Uterus (tissue), 4 donors: Measurements from ENCODE around the gene ATP6V1D. TPM values are rescaled to one million over a fixed set of nuclear protein-coding genes. Genes with fewer than 3 reads are reported as not detected.
"Not testable (repeated sequence)": the region's sequence is repeated elsewhere in the genome, so short reads cannot be mapped to it uniquely, and the experiment has no call there.

Source experiments
- DNase-seq, 2 donors: peaks; one replicate each; pipeline ENCODE4 v3.0.0-alpha.2; 2019 to 2020
- H3K27ac ChIP-seq, 2 donors: fragments of 200-600 bp; sonication (generic); 1 replicate in 1 of 2; 2 replicates in 1 of 2; pipeline ENCODE4 v1.5.1; 2016 to 2018
- H3K27me3 ChIP-seq, 2 donors: fragments of 200-600 bp; sonication (generic); one replicate each; pipeline ENCODE4 v1.5.1; 2018 to 2019; ENCODE audit warnings: control low read depth in 1 of 2
- H3K36me3 ChIP-seq, 2 donors: fragments of 200-600 bp; sonication (generic); one replicate each; pipeline ENCODE4 v1.5.1; 2019; ENCODE audit warnings: control low read depth in 1 of 2
- H3K4me1 ChIP-seq, 2 donors: fragments of 200-600 bp; sonication (generic); one replicate each; pipeline ENCODE4 v1.5.1; 2018 to 2019; ENCODE audit warnings: control low read depth in 1 of 2
- H3K4me3 ChIP-seq, 2 donors: fragments of 200-600 bp; sonication (generic); 1 replicate in 1 of 2; 2 replicates in 1 of 2; pipeline ENCODE4 v1.5.1; 2018 to 2019; ENCODE audit warnings: mild to moderate bottlenecking in 1 of 2
- H3K9me3 ChIP-seq, 2 donors: fragments of 200-600 bp; sonication (generic); one replicate each; pipeline ENCODE4 v1.5.1; 2019; ENCODE audit warnings: control low read depth in 1 of 2
- POLR2A ChIP-seq, 2 donors: fragments of 450-650 bp; IDR thresholded peaks; one replicate each; pipeline ENCODE4 v1.6.1; 2016; ENCODE audit warnings: antibody characterized with exemption in 2 of 2, mild to moderate bottlenecking in 1 of 2, moderate library complexity in 1 of 2
- intact Hi-C: fragments of 100-400 bp; cut with DNase I; formaldehyde crosslinking; loops from one replicate; pipeline ENCODE4 v1.15.1; 2023; ENCODE audit warnings: low total_unique reads
- total RNA-seq, 4 donors: library from RNA; depleted of rRNA in 3 of 4; stranded (reverse); fragments of >200 nt in 3 of 4; gene quantifications; one replicate each; pipeline versions ENCODE4 v1.1.0 to v1.2.4, GENCODE V29; 2014 to 2023
- TF ChIP-seq, protein P1 (sequence below), 4 experiments: fragments of 200-600 bp in 2 of 4; fragments of 450-650 bp in 2 of 4; sonication (generic) in 2 of 4; IDR thresholded peaks; one replicate each; pipeline ENCODE4 v1.5.1; 2016 to 2019; ENCODE audit warnings: antibody characterized with exemption in 4 of 4, mild to moderate bottlenecking in 2 of 4, moderate library complexity in 1 of 4
- donor health status: DM: yes; HTN: yes; CAD: no.

Gene ATP6V1D
- total RNA-seq = 10 to 100 TPM; 28.5 to 60.8 (median 35.5) TPM

DNA sequence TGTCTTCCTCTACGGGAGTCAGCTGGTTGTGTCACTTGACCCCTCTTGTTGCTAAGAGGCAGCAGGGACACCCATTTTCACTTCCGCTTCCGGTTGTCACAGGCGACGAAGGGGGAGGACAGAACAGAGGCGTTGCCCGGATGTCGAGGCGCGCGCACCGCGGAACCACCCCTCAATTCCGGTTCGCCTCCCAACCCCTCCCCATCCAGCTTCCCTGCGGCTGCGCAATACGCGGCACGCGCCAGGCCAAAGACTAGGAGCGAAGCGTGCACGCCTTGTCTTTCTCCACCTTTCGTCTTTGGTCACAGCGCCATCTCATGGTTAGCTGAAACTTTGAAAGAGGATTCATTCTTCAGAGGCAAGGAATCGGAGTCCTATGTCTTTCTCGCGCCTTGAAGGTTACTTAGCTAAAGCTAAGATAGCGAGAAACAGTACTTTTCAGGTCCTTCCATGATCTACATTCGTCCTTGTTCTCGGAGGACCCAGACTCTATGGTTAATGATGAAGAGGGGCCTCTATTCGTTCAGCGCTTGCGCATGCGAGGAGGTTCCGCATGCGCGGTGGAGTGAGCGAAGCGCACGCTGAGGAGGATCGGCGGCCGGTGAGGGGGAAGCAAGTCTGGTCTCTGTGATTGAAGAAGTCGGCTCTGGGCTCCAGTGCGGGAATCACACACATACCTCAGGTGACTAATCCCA is at the start of gene ATP6V1D, which contains the start of gene EIF2S1:
ATP6V1D (minus strand) TSS at position 30 of the 695 bp plus-strand sequence. CDS start 106 bp downstream, outside the sequence.
EIF2S1 (plus strand) TSS at position 554 of the 695 bp plus-strand sequence. CDS start 4,440 bp downstream, outside the sequence.
- intact Hi-C loops = no loop called here
- no peaks in the 10 kb centered on the region for H3K9me3 ChIP-seq
- H3K4me1 ChIP-seq = peaks cover 5 to 6% of the 10 kb centered on the region in 2 donors
- H3K27me3 ChIP-seq = no peaks in the 10 kb centered on the region
- peak in 1 of 2 donors; percentile 58 for TF ChIP-seq POLR2A (IDR thresholded peaks at IDR 0.05)
- TF ChIP-seq, protein P1, sequence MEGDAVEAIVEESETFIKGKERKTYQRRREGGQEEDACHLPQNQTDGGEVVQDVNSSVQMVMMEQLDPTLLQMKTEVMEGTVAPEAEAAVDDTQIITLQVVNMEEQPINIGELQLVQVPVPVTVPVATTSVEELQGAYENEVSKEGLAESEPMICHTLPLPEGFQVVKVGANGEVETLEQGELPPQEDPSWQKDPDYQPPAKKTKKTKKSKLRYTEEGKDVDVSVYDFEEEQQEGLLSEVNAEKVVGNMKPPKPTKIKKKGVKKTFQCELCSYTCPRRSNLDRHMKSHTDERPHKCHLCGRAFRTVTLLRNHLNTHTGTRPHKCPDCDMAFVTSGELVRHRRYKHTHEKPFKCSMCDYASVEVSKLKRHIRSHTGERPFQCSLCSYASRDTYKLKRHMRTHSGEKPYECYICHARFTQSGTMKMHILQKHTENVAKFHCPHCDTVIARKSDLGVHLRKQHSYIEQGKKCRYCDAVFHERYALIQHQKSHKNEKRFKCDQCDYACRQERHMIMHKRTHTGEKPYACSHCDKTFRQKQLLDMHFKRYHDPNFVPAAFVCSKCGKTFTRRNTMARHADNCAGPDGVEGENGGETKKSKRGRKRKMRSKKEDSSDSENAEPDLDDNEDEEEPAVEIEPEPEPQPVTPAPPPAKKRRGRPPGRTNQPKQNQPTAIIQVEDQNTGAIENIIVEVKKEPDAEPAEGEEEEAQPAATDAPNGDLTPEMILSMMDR (IDR thresholded peaks at IDR 0.05) = peak; percentile 97 to 100 (median 98)
- peak; percentile 99 for DNase-seq
- peak within 1 kb of the TSS; percentile 92 to 98 for H3K27ac ChIP-seq
- no peaks in the 10 kb centered on the region for H3K36me3 ChIP-seq
- peak within 1 kb of the TSS; percentile 80 to 84 for H3K4me3 ChIP-seq

DNA sequence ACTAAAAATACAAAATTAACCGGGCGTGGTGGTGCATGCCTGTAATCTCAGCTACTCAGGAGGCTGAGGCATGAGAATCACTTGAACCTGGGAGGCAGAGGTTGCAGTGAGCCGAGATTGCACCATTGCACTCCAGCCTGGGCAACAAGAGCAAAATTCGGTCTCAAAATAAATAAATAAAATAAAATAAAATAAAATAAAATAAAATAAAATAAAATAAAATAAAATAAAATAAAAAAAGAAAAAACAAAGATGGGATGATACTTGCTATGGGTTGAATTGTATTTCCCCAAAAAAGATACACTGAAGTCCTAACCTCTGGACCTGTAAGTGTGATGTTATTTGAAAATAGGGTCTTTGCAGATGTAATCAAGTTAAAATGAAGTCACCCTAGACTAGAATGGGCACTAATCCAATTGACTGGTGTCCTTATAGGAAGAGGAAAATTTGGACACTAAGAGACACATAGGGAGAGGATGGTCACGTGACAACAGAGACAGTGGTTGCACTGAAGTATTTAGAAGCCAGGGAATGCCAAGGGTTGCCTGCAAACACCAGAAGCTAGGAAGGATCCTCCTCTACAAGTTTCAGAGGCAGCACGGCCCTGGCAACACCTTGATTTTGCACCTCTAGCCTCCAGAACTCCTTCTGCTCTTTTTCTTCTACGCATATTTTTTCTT is 48.7 kb upstream of the ATP6V1D start:
- H3K9me3 ChIP-seq, H3K27me3 ChIP-seq, intact Hi-C loops, DNase-seq, H3K27ac ChIP-seq, H3K4me1 ChIP-seq, H3K4me3 ChIP-seq, H3K36me3 ChIP-seq: not testable (repeated sequence)

DNA sequence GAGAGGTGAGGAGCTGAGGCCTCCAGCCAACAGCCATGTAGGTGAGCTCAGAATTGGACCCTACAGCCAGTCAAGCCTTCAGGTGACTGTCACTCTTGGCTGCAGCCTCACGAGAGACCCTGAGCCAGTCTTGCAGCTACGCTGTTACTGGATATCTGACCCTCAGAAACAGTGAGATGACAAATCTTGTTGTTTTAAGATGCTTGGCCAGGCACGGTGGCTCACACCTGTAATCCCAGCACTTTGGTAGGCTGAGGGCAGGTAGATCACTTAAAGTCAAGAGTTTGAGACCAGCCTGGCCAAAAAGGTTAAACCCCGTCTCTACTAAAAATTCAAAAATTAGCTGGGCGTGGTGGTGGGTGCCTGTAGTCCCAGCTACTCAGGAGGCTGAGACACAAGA is 46.2 kb upstream of the ATP6V1D start:
- no peak for DNase-seq
- no peaks in the 10 kb centered on the region for H3K36me3 ChIP-seq
- TF ChIP-seq, protein P1 (IDR thresholded peaks at IDR 0.05) = no peak
- no peak for TF ChIP-seq POLR2A (IDR thresholded peaks at IDR 0.05)
- H3K27ac ChIP-seq = no peak overlapping the region
- intact Hi-C loops = no loop called here
- H3K27me3 ChIP-seq = no peaks in the 10 kb centered on the region
- no peak overlapping the region for H3K4me3 ChIP-seq
- H3K9me3 ChIP-seq = no peaks in the 10 kb centered on the region
- H3K4me1 ChIP-seq = no peaks in the 10 kb centered on the region

DNA sequence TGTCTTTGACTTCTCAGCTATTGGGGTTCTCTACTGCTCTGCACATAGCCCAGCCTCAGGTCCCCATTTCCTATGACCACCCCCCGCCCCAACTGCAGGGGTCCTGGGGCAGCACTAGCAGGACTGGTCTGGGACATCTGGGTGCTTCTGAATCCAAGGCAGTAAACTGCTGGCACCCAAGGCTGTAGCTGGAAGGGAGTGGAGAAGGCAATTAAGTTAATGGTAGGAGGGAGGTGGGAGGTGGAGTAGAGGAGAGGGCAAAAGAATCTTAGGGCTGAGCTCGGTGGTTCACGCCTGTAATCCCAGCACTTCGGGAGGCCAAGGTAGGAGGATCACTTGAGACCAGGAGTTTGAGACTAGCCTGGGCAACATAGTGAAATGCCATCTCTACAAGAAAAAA is 40.8 kb upstream of the ATP6V1D start:
- H3K4me3 ChIP-seq = no peak overlapping the region
- no peak for TF ChIP-seq POLR2A (IDR thresholded peaks at IDR 0.05)
- TF ChIP-seq, protein P1 (IDR thresholded peaks at IDR 0.05) = no peak
- H3K4me1 ChIP-seq = no peaks in the 10 kb centered on the region
- no peaks in the 10 kb centered on the region for H3K9me3 ChIP-seq
- no peak for DNase-seq
- intact Hi-C loops = no loop called here
- H3K27me3 ChIP-seq = no peaks in the 10 kb centered on the region
- H3K36me3 ChIP-seq = no peaks in the 10 kb centered on the region
- H3K27ac ChIP-seq = no peak overlapping the region

DNA sequence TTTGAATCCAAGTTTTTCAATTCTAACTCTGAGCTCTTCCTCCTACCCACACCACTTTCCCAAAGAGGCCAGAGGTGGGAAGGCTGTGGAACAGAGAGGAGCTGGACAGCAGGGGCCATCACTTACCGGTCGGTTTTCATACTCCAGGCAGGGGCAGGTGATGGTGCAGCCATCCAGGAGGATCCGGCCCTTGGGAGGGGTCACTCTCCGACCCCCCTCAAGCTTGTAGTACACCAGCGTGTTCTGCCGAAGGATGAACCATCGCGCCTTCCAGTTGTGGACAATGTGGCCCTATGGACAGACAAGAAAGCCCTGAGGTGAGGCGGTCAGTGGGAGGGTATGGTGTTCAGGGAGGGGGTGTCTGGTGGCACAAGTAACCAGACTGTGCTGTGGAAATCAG is 37.9 kb upstream of the ATP6V1D start:
- H3K4me3 ChIP-seq = no peak overlapping the region
- no peak for DNase-seq
- H3K27ac ChIP-seq = no peak overlapping the region
- intact Hi-C loops = no loop called here
- H3K36me3 ChIP-seq = no peaks in the 10 kb centered on the region
- no peaks in the 10 kb centered on the region for H3K9me3 ChIP-seq
- no peaks in the 10 kb centered on the region for H3K4me1 ChIP-seq
- H3K27me3 ChIP-seq = no peaks in the 10 kb centered on the region
- TF ChIP-seq POLR2A (IDR thresholded peaks at IDR 0.05) = no peak
- TF ChIP-seq, protein P1 (IDR thresholded peaks at IDR 0.05) = no peak
